Measurements from ENCODE around the gene CCDC178.

DNA sequence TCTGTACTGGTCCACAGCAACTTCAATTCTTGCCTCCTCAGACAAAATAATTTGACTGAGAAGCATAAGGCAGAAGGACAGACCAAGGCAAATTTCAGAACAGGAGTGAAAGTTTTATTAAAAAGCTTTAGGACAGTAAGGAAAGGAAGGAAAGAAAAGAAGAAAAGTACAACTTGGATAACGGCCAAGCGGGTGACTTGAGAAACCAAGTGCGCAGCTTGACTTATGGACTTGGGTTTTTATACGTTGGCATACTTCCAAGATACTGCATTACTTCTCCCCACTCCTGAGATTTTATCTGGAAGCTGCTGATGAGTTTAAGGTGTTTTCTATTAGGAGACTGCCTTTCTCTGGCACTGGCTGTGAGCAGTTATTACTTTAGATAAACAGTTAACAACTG, 64.7 kb downstream of the CCDC178 start:
- TF ChIP-seq EZH2 (IDR thresholded peaks at IDR 0.05), result no peak
- no peak for TF ChIP-seq POLR2AphosphoS5 (IDR thresholded peaks at IDR 0.05; ENCODE audit: borderline replicate concordance, low read depth, low read length)

Data from SK-N-MC (cell line).